Bone marrow (tissue), 2 donors: ENCODE measurements around the gene JAML.

Experiments
- DNase-seq, 2 donors: peaks; one replicate each; lab custom pipeline; 2025; lab: John Stamatoyannopoulos, UW

The JAML gene

DNA sequence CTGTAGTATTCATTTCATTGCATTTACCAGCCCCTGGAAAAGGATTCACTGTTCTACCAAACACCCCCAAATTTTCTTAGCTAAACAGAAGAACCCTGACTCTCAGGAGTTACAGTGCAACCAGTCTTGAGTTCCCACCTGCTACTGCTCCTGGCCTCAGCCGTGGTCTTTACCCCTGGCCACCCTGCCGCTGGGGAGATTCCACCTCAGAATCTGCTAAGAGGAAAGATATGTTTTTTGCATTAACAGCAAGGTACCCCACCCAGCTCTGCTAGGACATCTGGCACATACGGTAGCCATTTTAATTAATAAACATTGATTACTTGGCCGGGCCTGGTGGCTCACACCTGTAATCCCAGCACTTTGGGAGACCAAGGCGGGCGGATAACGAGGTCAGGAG, 9.0 kb downstream of the JAML start:
- no peak for DNase-seq

DNA sequence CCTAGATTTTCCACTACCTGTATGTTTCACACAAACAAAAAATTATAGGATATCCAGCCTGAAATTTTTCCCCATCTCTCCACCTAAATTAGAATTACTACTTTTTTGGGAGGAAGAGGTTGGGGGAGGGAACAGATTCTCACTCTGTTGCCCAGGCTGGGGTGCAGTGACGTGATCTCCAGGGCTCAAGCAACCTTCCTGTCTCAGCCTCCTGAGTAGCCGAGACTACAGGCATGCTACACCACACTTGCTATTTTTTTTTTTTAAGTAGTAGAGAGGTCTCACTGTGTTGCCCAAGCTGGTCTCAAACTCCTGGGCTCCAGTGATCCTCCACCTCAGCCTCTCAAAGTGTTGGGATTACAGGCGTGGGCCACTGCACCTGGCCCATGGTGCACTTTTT, 9.5 kb downstream of the JAML start:
- no peak for DNase-seq

- no peak for DNase-seq
Observed at GRCh38 chr11:118214210-118214914, 10.4 kb downstream of the JAML start.

GRCh38 chr11:118213781-118214180, 11.0 kb downstream of the JAML start:
- DNase-seq = no peak

- DNase-seq = no peak
Observed at GRCh38 chr11:118213201-118213600, 11.6 kb downstream of the JAML start.

DNA sequence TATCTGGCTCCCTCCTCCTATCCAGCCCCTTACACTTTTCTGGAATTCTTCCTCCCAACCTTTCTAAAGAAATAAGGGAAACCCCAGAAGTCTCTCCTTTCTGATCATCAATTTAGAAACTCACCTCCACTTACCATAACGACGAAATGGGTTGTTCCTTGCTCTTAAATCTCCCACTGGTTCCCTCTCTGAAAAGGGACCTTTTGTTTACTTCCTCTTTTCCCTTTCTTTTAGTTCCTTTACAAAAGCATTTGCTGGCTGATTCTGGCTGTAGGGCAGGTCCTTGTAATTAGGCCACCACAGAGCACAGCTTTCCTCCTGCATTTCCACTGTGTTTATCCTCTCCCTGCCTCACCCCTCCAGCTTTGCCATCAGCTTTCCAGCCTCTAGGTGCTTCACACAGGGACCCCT, 12.0 kb downstream of the JAML start:
- no peak for DNase-seq

GRCh38 chr11:118212131-118212725, 12.6 kb downstream of the JAML start:
- no peak for DNase-seq

DNA sequence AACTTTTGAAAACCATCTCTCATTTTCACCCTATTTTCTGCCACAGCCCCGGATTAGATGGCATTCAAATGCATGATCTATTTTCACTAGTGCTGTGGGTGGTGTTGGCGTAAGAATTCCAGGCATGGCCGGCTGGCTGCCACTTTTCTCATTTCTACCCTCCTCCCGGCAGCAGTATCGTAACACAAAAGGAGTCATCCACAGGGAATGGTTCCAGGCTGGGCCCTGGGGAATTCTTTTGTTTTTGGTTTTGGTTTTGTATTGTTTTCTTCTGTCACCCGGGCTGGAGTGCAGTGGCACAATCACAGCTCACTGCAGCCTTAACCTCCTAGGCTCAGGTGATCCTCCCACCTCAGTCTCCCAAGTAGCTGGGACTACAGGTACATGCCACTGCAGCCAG, 13.8 kb downstream of the JAML start:
- DNase-seq = no peak

- no peak for DNase-seq
Observed at GRCh38 chr11:118210323-118210722, 14.5 kb downstream of the JAML start.

- no peak for DNase-seq
Observed at GRCh38 chr11:118209033-118209432, 15.8 kb downstream of the JAML start.

- DNase-seq = no peak
Observed at GRCh38 chr11:118207079-118207478, 17.7 kb downstream of the JAML start.

- peak in 1 of 2 donors; percentile 56 for DNase-seq
Observed at GRCh38 chr11:118206391-118207031, 18.3 kb downstream of the JAML start.

DNA sequence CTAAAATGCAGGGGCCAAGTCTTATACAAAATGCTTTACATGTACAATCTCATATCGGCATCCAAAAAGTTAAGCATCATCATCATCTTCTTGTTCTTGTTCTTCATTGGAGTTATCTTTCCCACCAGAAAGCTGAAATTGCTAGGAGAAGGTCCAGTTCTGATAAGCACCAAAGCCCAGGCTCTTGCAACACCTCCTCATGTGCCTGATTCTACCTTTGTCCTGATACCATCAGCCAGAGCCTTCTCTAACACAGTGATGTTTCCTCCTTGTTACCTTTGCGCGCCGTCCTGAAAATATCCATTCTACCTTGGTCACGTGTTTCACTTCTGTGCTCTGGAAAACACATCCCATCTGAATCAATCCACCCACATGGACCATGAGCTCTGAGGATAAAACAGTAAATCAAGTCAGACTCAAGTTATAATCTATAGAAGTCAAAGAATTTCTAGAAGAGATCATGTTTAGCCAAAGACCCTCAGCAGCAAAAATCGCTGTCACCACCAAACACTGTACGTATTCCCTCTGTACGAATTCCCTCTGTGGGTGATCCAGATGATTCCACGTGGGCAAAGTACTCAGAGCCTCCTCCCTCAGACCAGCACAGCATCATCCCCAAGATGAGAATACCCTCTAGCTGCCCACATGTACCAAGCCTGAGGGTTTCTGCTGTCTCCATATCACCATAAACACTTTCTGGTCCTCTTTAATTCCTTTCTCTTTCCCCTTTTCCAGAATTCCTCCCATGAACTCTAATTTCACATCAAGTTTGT, 19.0 kb downstream of the JAML start:
- no peak for DNase-seq

GRCh38 chr11:118202599-118203422, 22.0 kb downstream of the JAML start:
- DNase-seq = no peak

GRCh38 chr11:118201966-118202365, 22.8 kb downstream of the JAML start:
- DNase-seq = no peak

DNA sequence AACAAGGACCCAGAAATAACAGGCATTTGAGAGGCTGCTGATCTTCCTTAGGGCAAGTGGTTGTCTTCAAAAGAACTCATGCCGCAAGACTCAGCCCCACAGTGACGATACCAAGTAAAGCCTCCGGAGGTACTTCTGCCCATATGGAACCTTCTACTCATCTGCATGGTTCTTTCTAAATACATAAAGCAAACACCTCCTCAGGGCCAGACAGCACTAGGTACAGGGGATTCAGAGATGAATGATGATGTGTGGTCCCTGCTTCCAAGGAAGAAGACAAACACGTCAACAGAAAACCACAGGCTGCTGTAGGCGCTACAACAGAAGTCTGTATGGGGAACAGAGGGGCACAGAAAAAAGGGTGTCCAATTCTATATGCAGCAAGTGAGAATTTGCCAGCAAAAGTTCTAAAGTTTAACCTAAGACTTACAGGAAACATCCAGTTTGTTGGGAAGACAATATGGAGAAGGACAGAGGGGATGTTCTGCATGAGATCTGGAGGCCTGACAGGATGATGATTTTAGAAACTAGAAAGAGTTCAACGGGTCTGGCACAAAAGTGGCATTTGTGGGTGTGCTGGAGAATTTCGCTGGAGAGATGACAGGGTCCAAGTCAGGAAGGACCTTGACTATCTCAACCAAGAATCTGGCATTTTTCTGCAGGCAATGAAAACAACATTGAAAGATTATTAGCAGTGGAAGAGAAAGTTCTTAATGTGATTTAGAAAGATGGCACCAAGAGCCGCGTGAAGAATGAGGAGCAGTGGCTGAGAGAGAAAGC, 23.7 kb downstream of the JAML start:
- DNase-seq = no peak

GRCh38 chr11:118200497-118200896, 24.3 kb downstream of the JAML start:
- no peak for DNase-seq

- no peak for DNase-seq
Observed at GRCh38 chr11:118199135-118199534, 25.7 kb downstream of the JAML start.

DNA sequence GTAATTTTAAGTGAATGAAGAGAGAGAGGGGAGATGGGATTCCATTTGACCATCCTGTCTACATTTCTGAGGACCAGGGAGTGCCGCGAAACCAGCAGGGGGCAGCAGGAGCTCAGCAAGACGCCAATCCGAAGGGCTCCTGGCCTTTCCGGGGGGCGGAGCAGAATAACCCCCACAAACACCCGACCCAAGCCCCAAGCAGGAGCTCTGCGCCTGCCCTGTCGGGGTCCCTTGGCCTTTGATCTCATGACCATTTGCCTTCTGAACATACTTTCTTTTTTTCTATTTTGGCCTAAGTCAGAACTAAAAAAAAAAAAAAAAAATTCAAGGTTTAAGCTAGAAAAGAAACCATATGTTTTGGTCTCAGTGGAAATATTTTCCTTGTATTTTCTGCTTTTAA, 26.4 kb downstream of the JAML start:
- DNase-seq = peak; percentile 58 to 62

DNA sequence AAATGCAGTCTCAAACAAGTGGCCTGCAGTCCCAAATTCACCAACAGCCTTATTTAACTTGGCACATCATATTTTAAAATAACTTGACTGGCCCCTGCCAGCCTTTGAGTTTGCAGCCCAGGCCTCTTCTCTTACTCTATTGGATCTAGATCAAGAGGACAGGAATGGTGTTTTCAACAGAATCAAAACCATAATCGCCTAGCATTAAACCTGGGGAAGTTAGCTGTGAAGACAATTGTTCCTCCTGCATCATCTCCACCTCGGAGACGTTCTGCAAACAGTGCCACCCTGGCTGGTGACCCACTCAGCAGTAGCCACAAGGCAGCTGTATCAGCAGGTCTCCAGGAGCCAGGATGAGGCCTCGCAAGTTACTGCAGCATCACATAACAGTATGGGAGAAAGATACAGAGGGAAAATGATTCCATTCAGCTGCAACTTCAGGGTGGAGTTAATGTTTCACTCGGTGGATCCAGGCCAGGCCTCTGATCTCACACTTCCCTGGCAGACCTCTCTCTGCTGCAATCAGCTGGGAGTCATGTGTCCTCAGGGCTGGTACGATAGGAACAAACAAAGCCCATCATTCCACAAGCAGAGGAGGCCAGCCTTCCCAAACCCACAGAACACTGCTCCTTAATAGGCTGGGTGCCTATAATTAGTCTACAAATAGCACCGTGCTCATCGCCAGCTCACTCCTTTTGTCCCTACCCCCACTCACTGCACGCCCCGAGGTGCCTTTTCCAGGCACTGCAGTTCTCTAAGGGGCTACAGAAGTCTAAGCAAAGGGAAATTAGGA, 29.8 kb downstream of the JAML start:
- DNase-seq = no peak
